ENCODE data around the gene YIPF3.

Gene YIPF3

GRCh38 chr6:43477235-43478007 is 39.3 kb downstream of the YIPF3 start, which contains the start of gene TJAP1:
Gene TJAP1, plus strand, starts transcription at chr6:43477570. Its CDS starts 21,432 bp downstream, at chr6:43499002.
- Histone ChIP-seq H3K9me3 (no peaks in the 10 kb centered on the region), H3K4me3 (ENCODE audit: low read depth in 1 of 2, low read length in 1 of 2) (peak within 1 kb of the TSS; percentile 64 to 79), H3K27me3 (peaks cover 1% of the 10 kb centered on the region), H3K27ac (peak within 1 kb of the TSS; percentile 67), H3K4me1 (ENCODE audit: control insufficient read depth in 1 of 2, insufficient read depth in 1 of 2, low read depth in 1 of 2, low read length in 1 of 2) (peaks cover 10 to 15% of the 10 kb centered on the region in 2 experiments), H3K36me3 (no peaks in the 10 kb centered on the region)
- TF ChIP-seq CTCF (IDR thresholded peaks at IDR 0.05): peak; percentile 10

- peak overlapping the region; percentile 64 to 79 for H3K4me3 ChIP-seq (ENCODE audit: low read depth in 1 of 2, low read length in 1 of 2)
- peaks cover 8% of the 10 kb centered on the region for H3K27me3 ChIP-seq
- no peak overlapping the region for H3K27ac ChIP-seq
- TF ChIP-seq CTCF (IDR thresholded peaks at IDR 0.05): no peak
- H3K4me1 ChIP-seq (ENCODE audit: control insufficient read depth in 1 of 2, insufficient read depth in 1 of 2, low read depth in 1 of 2, low read length in 1 of 2): peaks cover 10 to 15% of the 10 kb centered on the region in 2 experiments
- no peaks in the 10 kb centered on the region for H3K36me3 ChIP-seq
- H3K9me3 ChIP-seq: no peaks in the 10 kb centered on the region
Observed at GRCh38 chr6:43476746-43477145, 40.0 kb downstream of the YIPF3 start.

GRCh38 chr6:43475516-43475915 is 41.2 kb downstream of the YIPF3 start:
- no peak for TF ChIP-seq CTCF (IDR thresholded peaks at IDR 0.05)
- Histone ChIP-seq H3K27ac (no peak overlapping the region), H3K9me3 (no peaks in the 10 kb centered on the region), H3K4me3 (ENCODE audit: low read depth in 1 of 2, low read length in 1 of 2) (no peak overlapping the region), H3K4me1 (ENCODE audit: control insufficient read depth in 1 of 2, insufficient read depth in 1 of 2, low read depth in 1 of 2, low read length in 1 of 2) (peaks cover 10 to 15% of the 10 kb centered on the region in 2 experiments), H3K36me3 (no peaks in the 10 kb centered on the region), H3K27me3 (peaks cover 17% of the 10 kb centered on the region)

GRCh38 chr6:43472515-43472914 is 44.2 kb downstream of the YIPF3 start:
- TF ChIP-seq CTCF (IDR thresholded peaks at IDR 0.05): no peak
- Histone ChIP-seq H3K27ac (no peak overlapping the region), H3K9me3 (no peaks in the 10 kb centered on the region), H3K4me3 (ENCODE audit: low read depth in 1 of 2, low read length in 1 of 2) (no peak overlapping the region), H3K36me3 (no peaks in the 10 kb centered on the region), H3K27me3 (peaks cover 39% of the 10 kb centered on the region), H3K4me1 (ENCODE audit: control insufficient read depth in 1 of 2, insufficient read depth in 1 of 2, low read depth in 1 of 2, low read length in 1 of 2) (peaks cover 4% of the 10 kb centered on the region in 2 experiments)

- Histone ChIP-seq H3K4me3 (ENCODE audit: low read depth in 1 of 2, low read length in 1 of 2) (no peak overlapping the region), H3K9me3 (no peaks in the 10 kb centered on the region), H3K27ac (no peak overlapping the region), H3K27me3 (peaks cover 50% of the 10 kb centered on the region), H3K4me1 (ENCODE audit: control insufficient read depth in 1 of 2, insufficient read depth in 1 of 2, low read depth in 1 of 2, low read length in 1 of 2) (no peaks in the 10 kb centered on the region), H3K36me3 (no peaks in the 10 kb centered on the region)
- no peak for TF ChIP-seq CTCF (IDR thresholded peaks at IDR 0.05)
Observed at GRCh38 chr6:43471399-43471798, 45.3 kb downstream of the YIPF3 start.

Data from neutrophil (primary cell).